ENCODE data around the gene ORMDL2. TPM values are rescaled to one million over a fixed set of nuclear protein-coding genes. Genes with fewer than 3 reads are reported as not detected.
A peak's percentile ranks its signal among the peaks of the same experiment; 100 is the strongest.

Gene ORMDL2
- total RNA-seq, 1 experiment from 2014 or later: 22.5 TPM

GRCh38 chr12:55829967-55830600 lies 12.2 kb downstream of the ORMDL2 start:
- DNase-seq: peak in 1 of 2 experiments; percentile 27
- peaks cover 4% of the 10 kb centered on the region; the same call in 1 of the 2 replicates for H3F3A ChIP-seq (ENCODE audit: insufficient read depth, low read depth)
- H3K9me2 ChIP-seq (ENCODE audit: insufficient read depth): no peaks in the 10 kb centered on the region
- H3K27me3 ChIP-seq (ENCODE audit: insufficient read depth, low read depth): no peaks in the 10 kb centered on the region
- peak overlapping the region; percentile 85 for H2AFZ ChIP-seq
- ChIA-PET POLR2A (ENCODE audit: unreplicated experiment) (interaction anchor here (0.6 to 1.6 kb wide), 13 partner anchors 12 to 549 kb away, joined by 3 to 59 read pairs (median 6); partner anchors contain the start of genes ORMDL2, PYM1 and SARNP), CTCF (interaction anchor here (0.6 to 1.9 kb wide), 5 partner anchors 12 to 533 kb away, joined by 3 to 10 read pairs (median 6); partner anchors contain the start of genes ORMDL2 and SARNP)
- peak overlapping the region; percentile 36 for H3K27ac ChIP-seq
- peak overlapping the region; percentile 90 for H3K4me2 ChIP-seq
- intact Hi-C loops (cut with micrococcal nuclease; ENCODE audit: unreplicated experiment): loop anchor here (1.0 kb wide), 2 partner anchors 13 to 97 kb away; partner anchors contain the start of genes PYM1 and SARNP
- H4K20me1 ChIP-seq (ENCODE audit: insufficient read depth): no peaks in the 10 kb centered on the region
- no peak for TF ChIP-seq CTCF (conservative IDR thresholded peaks at IDR 0.05)
- TF ChIP-seq EZH2 (IDR thresholded peaks at IDR 0.05; ENCODE audit: low read depth): no peak
- peaks cover 39% of the 10 kb centered on the region for H3K4me1 ChIP-seq (replicated peaks; ENCODE audit: insufficient read depth)
- peak overlapping the region; percentile 96 for H3K4me3 ChIP-seq
- H3K9me3 ChIP-seq (ENCODE audit: insufficient read depth, low read depth): no peaks in the 10 kb centered on the region
- peaks cover 49% of the 10 kb centered on the region for H3K79me2 ChIP-seq (ENCODE audit: low read depth)
- H3K36me3 ChIP-seq (ENCODE audit: low read depth): no peaks in the 10 kb centered on the region
- BruUV-seq (replicated peaks): TSS peak; percentile 67

- peak overlapping the region; percentile 90 for H3K4me2 ChIP-seq
- DNase-seq: peak in 1 of 2 experiments; percentile 31
- H3K9me2 ChIP-seq (ENCODE audit: insufficient read depth): no peaks in the 10 kb centered on the region
- CTCF ChIA-PET: interaction anchor here (0.6 to 0.7 kb wide), 3 partner anchors 33 to 135 kb away, joined by 3 to 7 read pairs (median 3); no protein-coding TSS in a partner anchor
- H3K27ac ChIP-seq: no peak overlapping the region
- H3K36me3 ChIP-seq (ENCODE audit: low read depth): no peaks in the 10 kb centered on the region
- BruUV-seq (replicated peaks): no TSS peak
- H3F3A ChIP-seq (ENCODE audit: insufficient read depth, low read depth): peaks cover 2% of the 10 kb centered on the region; the same call in 1 of the 2 replicates
- POLR2A ChIA-PET (ENCODE audit: unreplicated experiment): interaction anchor here (0.7 to 1.1 kb wide), 4 partner anchors 84 to 537 kb away, joined by 3 to 16 read pairs (median 4); partner anchors contain the start of gene PYM1
- no peak for TF ChIP-seq EZH2 (IDR thresholded peaks at IDR 0.05; ENCODE audit: low read depth)
- no peak for TF ChIP-seq CTCF (conservative IDR thresholded peaks at IDR 0.05)
- H4K20me1 ChIP-seq (ENCODE audit: insufficient read depth): no peaks in the 10 kb centered on the region
- no peaks in the 10 kb centered on the region for H3K9me3 ChIP-seq (ENCODE audit: insufficient read depth, low read depth)
- intact Hi-C loops (cut with micrococcal nuclease; ENCODE audit: unreplicated experiment): no loop called here
- H3K27me3 ChIP-seq (ENCODE audit: insufficient read depth, low read depth): no peaks in the 10 kb centered on the region
- H3K4me3 ChIP-seq: peak overlapping the region; percentile 96
- peaks cover 37% of the 10 kb centered on the region for H3K4me1 ChIP-seq (replicated peaks; ENCODE audit: insufficient read depth)
- H3K79me2 ChIP-seq (ENCODE audit: low read depth): peaks cover 43% of the 10 kb centered on the region
- H2AFZ ChIP-seq: peak overlapping the region; percentile 85
Observed at GRCh38 chr12:55830601-55831446, 13.0 kb downstream of the ORMDL2 start.

- H3K9me2 ChIP-seq (ENCODE audit: insufficient read depth): no peaks in the 10 kb centered on the region
- no peak for DNase-seq
- peak overlapping the region; percentile 90 for H3K4me2 ChIP-seq
- no TSS peak for BruUV-seq (replicated peaks)
- H4K20me1 ChIP-seq (ENCODE audit: insufficient read depth): no peaks in the 10 kb centered on the region
- no peaks in the 10 kb centered on the region for H3K27me3 ChIP-seq (ENCODE audit: insufficient read depth, low read depth)
- no peaks in the 10 kb centered on the region for H3K36me3 ChIP-seq (ENCODE audit: low read depth)
- intact Hi-C loops (cut with micrococcal nuclease; ENCODE audit: unreplicated experiment): no loop called here
- ChIA-PET CTCF (no interaction called here), POLR2A (ENCODE audit: unreplicated experiment) (no interaction called here)
- H3F3A ChIP-seq (ENCODE audit: insufficient read depth, low read depth): peaks cover 6% of the 10 kb centered on the region; the same call in 1 of the 2 replicates
- peaks cover 31% of the 10 kb centered on the region for H3K4me1 ChIP-seq (replicated peaks; ENCODE audit: insufficient read depth)
- no peak overlapping the region for H2AFZ ChIP-seq
- no peak overlapping the region for H3K27ac ChIP-seq
- H3K79me2 ChIP-seq (ENCODE audit: low read depth): peaks cover 39% of the 10 kb centered on the region
- no peaks in the 10 kb centered on the region for H3K9me3 ChIP-seq (ENCODE audit: insufficient read depth, low read depth)
- no peak for TF ChIP-seq CTCF (conservative IDR thresholded peaks at IDR 0.05)
- no peak for TF ChIP-seq EZH2 (IDR thresholded peaks at IDR 0.05; ENCODE audit: low read depth)
- H3K4me3 ChIP-seq: no peak overlapping the region
Observed at GRCh38 chr12:55831447-55831815, 13.6 kb downstream of the ORMDL2 start.

Data from PC-9 (cell line).